GM12864 (cell line): ENCODE measurements around the gene YPEL5.

Experiments
- DNase-seq: peaks from one replicate; pipeline ENCODE4 v3.0.0-alpha.2; 2011; ENCODE audit warnings: low read depth
- H3K4me3 ChIP-seq: 2 replicates; pipeline ENCODE4 v1.5.1; 2011; ENCODE audit warnings: mild to moderate bottlenecking, low read depth, low read length, control low read depth
- CTCF ChIP-seq: IDR thresholded peaks from 2 replicates; pipeline ENCODE4 v1.5.1; 2011; ENCODE audit warnings: low read depth, mild to moderate bottlenecking, moderate library complexity, low read length, control low read depth, inconsistent platforms; ENCODE audit errors: missing control alignments

Gene YPEL5

GRCh38 chr2:30115981-30116285 is 30.9 kb upstream of the YPEL5 start:
- no peak for DNase-seq
- H3K4me3 ChIP-seq = no peak overlapping the region
- no peak for TF ChIP-seq CTCF

- no peak overlapping the region for H3K4me3 ChIP-seq
- DNase-seq = no peak
- no peak for TF ChIP-seq CTCF
These were observed 24.4 kb upstream of the YPEL5 start for GRCh38 chr2:30122362-30122761.

- H3K4me3 ChIP-seq = no peak overlapping the region
- DNase-seq = no peak
- TF ChIP-seq CTCF = no peak
These were observed 19.6 kb upstream of the YPEL5 start for GRCh38 chr2:30127016-30127893.

- H3K4me3 ChIP-seq = no peak overlapping the region
- no peak for DNase-seq
- no peak for TF ChIP-seq CTCF
These were observed 12.2 kb upstream of the YPEL5 start for GRCh38 chr2:30134582-30134981.

- no peak for DNase-seq
- TF ChIP-seq CTCF = no peak
- H3K4me3 ChIP-seq = no peak overlapping the region
These were observed 11.3 kb upstream of the YPEL5 start for GRCh38 chr2:30135541-30135940.

- DNase-seq = no peak
- TF ChIP-seq CTCF = no peak
These were observed 9.9 kb upstream of the YPEL5 start for GRCh38 chr2:30136764-30137444.

More at GRCh38 chr2:30136764-30137444, 9.9 kb upstream of the YPEL5 start:
- no peak overlapping the region for H3K4me3 ChIP-seq
